ENCODE results near the gene DDB1.
A peak's percentile ranks its signal among the peaks of the same experiment; 100 is the strongest.

Gene DDB1

DNA sequence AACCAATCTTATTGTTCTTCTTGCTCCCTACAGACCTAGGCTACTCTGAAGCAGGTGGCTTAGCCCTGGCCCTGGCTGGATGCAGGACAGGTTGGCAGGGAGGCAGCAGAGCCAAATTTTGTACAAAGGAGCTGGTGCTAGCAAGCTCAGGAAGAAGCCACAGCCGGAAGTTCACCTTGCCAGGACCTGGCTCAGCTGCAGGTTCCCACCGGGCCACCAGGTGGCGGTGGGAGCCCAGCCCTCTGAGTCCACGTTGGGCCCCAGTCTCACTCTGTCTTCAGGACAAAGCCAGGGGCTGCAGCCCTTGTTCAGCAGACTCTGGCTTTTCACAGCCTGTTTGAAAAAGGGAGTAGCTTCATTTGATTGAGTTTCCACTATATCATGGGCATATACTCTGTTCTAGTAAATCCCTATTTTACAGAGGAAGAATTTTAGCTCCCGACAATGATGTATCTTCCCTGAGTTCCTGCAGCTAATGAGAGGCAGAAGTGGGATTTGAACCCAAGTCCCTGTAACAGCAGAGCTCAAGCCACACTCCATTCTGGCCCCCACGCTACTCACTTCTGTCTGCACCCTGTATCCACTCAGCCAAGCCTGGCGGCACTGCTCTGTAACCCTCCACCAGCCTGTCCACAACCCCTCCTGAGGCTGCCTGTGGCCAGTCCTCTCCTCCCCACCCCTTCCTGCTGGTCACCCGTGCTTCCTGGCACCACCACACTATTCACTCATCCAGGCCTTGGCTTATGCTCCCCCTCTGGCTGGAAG lies 3.4 kb upstream of the DDB1 start:
- DNase-seq (ENCODE audit: low read depth in 2 of 2): peak; percentile 70 to 72

DNA sequence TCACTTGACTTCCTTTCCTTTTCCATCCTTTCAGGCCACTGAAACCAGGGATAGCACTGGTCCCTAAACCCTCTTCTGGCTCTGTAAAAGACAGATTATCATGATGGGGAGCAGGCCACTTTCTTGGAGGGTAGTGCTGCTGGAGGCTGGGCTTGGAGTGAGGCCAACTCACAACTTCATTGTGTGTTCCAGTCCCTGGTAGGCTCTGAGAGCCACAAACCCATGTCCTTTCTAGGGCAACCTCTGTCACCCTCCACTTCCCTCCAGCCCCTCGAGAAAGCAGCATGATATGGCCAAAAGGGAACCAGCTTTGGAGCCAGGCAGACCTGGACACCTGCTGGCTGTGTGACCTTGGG lies 2.4 kb upstream of the DDB1 start:
- no peak for DNase-seq (ENCODE audit: low read depth in 2 of 2)

DNA sequence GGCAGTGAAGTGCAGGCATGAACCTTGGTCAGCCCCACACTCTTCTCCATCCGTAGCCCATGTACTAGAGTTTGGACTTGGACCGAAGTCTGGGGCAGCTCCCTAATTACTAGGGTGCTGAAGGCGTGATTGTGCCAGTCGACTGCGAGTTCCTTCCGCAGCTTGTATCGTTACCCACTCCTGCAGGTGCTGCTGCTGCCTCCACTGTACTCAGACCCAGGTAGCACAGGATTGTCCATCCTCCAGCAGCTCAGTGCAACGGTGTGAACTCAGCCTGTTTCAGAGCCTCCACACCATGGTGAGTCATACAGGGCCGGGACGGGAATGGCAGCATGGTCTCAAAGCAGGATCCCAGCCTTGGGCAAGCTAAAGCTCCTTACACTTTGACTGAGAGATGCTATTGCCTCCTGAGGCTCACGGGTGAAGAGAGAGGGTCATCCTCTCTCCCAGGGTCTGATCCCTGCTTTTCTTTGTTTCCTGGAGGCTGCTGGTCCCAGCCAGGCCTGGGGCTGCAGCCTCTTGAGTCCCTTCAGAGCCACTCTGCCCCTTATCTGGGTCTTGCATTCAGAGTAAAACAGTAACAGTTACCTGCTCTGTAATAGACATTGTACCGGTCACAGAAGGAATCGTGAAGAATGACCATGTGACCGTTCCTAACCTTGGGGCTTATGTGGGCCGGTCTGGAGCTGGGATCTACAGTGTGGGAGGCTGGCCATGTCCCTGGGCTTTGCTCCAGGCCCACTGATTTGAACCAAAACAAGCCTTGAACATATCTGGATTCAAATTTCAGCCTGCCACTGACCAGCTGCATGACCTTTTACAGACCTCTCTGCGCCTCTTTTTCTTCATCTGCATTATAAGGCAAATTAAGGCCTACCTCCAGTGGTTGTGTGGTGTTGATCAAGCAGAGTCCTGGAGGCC lies 1.8 kb upstream of the DDB1 start:
- DNase-seq (ENCODE audit: low read depth in 2 of 2): no peak

DNA sequence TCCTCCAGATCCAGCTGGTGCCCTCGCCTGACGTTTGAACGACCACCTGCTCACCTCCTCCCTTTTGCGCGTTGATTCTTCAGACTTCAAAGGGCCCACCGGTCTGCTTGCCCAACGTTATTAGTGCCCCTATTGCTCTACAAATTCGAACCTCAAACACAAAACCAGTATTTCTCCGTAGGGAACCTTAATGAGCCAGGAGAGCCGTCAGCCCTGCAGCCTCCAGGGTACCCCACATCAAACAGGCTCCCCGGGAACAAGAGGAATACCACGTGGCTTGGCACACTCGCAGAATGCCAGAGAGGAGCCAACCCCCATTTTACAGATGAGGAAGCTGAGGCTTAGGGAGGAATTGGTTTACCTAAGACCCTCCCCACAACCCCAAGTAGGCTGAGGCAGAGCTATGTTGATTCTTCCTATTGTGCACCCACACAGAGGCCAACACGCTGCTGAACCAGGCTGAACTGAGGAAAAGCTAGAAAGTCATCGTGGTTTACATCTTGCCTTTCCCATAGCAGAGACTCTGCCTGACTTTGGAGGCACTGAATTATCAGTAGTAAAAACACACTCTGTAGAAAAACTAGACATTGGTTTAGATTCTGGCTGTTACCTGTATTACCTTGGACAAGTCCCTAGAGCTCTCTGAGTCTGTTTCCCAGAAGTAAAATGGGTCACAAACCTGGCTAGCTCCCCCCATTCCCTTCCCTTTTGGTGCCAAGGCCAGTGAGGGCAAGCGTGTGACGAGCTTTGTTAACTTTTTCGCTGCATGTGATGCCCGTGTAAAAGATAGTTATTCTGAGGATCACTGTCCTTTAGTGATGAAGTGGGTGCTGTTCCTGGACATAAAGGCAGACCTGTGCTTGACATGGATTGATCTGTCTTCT lies 887 bp upstream of the DDB1 start:
- no peak for DNase-seq (ENCODE audit: low read depth in 2 of 2)

DNA sequence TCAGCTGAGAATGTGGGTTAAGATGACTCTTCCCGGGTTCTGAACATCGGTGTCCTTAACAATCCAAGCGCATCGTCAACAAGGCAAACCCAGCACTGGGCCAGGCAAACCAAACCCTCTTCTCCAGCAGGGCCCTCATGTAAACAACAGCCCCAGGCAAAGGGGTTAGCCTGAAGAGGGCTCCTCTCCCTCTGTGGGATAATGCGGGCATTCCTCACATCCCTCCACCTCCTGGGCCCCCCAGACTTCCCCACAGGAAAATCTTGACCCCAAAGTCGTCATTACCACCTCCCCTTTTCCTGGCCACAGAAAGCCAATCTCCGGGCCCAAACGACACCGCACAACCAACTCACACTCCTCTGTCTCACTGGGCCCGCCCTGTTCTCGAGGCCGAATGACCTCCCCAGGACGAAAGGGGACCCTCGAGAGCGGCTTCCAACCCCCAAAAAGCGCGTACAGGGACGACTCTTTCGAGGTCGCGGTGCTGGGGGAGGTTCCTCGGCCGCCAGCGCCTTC lies 566 bp downstream of the DDB1 start:
- DNase-seq (ENCODE audit: low read depth in 2 of 2): no peak

DNA sequence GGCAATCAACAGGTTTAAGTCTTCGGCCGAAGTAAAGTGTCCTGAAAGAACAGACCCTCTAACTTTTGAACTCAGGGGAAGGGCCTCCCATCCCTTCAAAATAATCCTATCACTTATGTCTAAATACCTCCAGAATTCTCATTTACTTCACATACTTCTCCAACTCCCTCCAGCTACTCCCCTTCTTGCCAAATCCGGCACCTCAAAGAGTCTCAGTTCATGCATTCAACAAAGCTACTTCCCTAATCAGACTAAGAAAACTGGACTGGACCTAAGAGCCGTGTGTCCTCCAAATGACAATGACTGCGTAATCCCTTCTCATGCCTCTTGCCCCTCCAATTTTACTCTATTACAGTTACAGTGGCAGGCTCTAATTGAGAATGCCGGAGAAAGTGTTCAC lies 1.3 kb downstream of the DDB1 start:
- no peak for DNase-seq (ENCODE audit: low read depth in 2 of 2)

DNA sequence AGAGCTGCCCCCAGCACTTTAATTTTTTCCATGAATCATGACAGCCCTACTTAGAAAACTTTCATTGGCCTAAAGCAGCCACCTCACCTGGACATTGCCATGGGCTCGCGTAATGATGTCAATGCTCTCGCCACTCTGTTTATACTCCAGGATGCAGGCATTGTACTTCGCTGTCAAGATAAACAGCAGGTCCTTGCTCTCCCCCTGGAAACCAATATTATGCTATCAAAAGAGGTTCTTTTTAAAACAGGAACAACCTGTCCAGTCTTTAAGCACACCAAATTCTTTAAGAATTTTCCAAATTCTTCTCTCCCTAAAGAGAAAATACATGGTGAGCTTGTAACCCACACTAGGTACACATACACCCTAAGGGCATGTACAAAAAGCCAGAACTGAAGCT lies 3.0 kb downstream of the DDB1 start:
- no peak for DNase-seq (ENCODE audit: low read depth in 2 of 2)

DNA sequence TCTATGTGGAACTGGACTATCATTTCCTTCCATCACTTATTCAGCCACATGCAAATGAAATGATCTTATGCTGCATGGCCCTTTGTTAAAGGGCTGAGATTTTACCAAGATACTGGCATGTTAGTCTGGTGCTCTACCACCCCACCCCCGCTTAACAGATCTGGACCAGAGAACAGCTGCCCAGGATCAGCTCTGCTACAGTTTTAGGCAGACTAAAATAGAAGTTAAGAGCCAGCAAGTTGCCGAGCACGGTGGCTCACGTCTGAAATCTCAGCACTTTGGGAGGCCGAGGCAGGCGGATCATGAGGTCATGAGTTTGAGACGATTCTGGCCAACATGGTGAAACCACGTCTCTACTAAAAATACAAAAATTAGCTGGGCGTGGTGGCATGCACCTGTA lies 4.6 kb downstream of the DDB1 start:
- no peak for DNase-seq (ENCODE audit: low read depth in 2 of 2)

DNA sequence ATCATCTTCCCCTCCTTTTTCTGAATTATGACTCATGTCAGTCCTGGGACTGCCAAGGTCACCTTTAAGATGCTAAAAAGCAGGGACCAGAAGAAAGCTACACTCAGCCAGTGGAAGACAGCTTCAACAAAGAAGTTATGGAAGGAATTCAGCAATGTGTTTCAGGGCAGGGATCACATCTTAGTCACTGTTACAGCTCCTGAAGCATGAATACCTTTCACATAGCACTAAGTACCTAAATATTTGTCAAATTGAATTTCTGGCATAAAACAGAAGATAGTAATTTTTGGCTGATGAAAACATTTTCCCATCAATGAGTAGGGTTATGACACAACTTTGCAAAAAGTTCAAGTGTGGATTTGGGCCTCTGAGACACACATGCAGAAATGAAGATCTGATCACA lies 5.2 kb downstream of the DDB1 start:
- no peak for DNase-seq (ENCODE audit: low read depth in 2 of 2)

DNA sequence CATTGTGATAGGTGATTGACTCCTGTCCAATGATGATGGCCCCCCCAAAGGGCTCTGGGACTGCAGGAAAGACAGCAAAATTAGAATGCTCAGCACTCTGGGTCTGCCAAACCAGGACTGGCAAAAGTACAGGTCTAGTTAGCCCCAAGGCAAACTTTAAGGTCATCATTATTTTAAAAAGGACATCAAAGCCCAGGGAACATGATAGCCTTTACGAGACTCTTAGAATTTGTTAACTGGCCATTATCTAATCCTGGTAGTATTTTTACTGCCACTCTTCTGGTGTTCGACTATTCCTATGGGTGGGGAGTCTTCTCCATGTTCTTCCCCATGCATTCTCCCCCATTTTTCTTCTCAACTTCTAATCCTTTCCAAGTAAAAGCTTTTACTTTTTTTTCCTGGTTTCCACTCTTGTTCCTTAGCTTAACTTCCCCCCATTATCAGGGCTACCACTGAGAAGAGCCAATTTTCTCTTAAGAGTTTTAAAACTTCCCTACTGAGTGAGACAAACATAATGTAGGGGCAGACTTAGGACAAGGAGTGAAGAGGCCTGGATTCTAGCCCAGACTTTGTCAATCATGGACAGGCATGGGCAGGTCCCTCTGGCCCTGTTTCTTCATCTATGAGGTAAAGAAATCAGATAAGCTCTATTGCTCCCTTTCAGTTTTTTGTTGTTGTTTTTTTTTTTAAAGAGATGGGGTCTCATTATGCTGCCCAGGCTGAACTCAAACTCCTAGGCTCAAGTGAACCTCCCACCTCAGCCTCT lies 7.1 kb downstream of the DDB1 start:
- DNase-seq (ENCODE audit: low read depth in 2 of 2): no peak

DNA sequence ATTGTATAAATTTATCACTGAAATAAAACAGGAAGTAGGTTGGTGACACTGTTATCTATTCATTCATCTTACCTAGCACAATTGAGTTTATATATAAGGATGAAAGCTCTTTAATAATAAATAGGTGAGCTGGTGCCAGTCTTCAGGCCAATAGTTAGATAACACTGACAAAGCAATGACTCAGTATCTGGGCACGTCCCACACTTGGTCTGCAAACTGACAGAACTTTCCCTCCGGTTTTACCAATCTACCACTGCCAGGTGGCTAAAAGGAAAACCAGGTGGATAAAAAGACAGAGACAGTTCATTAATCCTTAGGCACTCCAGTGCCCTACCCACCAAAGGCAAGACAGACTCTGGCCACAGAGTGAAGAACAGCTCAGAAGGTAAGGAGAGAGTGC lies 17.6 kb downstream of the DDB1 start:
- no peak for DNase-seq (ENCODE audit: low read depth in 2 of 2)

DNA sequence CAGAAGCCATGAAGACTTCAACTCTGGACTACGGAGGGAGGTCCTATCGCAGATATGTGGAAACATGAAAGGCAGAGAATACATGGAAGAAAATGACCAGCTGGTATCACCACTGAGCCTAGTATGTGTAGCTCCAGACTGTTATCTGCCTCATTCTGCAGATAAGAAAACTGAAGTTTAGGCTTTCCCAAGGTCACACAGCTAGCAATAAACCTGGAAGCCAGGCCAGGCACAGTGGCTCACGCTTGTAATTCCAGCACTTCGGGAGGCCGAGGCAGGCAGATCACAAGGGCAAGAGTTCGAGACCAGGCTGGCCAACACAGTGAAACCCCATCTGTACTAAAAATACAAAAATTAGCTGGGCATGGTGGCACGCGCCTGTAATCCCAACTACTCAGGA lies 22.2 kb downstream of the DDB1 start:
- DNase-seq (ENCODE audit: low read depth in 2 of 2): no peak

DNA sequence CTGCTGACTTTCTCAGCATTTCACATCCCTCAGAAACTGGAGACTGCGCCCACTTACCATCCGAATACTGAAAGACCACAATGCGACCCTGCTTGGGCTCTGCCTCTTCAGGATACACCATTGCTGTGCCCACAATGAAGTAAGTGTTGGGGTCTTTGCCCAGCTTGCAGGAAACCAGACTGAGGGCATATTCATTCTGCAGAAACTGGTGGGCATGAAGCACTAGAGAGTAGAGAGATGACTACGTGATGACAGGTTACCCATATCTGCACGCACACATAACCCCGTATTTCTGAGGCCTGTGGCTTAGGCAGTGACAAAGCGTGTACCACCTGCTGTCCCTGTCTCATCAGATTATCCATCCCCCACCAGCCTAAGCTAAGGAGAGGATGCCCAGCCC lies 23.2 kb downstream of the DDB1 start:
- peak; percentile 15 to 48 for DNase-seq (ENCODE audit: low read depth in 2 of 2)

DNA sequence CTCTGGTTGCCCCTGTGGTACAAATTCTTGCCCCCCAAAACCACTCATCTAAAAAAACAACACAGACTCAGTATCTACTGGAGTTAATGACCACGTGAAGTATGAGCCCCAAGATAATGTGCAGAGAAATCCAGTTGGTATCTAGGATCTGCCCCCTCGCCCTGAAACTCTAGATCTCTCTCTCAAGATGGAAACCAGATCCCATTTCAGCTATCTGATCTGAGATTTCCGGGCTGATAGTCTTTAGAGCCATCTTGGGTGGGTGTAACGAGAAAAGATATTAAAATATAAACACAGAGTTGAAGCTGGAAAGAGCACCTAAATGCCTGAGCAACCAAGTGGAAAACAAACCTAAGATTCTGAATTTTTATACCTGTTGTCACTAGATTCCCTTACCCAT lies 23.8 kb downstream of the DDB1 start:
- DNase-seq (ENCODE audit: low read depth in 2 of 2): no peak

DNA sequence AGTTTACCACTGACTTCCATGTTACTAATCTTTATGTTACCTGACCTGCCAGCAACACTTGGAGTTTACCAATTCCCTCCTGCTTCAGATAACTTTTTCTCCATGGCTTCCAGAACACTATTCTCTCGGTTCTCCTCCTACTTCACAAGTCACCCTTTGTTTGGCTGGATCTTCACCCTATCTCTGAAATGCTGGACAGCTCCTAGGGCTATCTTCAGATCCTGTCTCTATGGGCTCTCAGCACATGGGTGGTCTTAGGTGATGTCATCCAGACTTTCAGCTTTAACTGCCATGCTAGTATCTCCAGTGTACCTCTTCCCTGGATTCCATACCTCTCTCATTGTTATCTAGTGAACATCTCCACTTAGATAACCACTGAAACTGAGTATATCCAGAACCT lies 25.6 kb downstream of the DDB1 start:
- DNase-seq (ENCODE audit: low read depth in 2 of 2): no peak

DNA sequence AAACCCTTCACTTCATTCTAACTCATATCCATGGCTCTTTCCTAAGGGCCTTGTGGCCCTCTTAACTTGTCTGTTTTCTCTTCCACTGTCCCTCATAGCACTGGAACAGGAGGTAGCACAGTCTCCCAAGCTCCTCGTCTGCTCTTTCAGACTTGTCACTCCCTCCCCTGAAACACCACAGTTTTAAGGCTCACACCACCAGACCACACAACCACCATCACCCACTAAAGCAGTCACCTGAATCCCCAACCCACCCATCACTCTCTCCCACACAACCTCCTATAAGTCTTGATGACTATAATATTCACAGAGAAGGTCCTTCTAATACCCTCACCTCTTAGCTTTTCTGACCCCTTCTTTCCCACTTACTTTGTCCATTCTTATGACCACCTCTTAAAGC lies 26.7 kb downstream of the DDB1 start:
- DNase-seq (ENCODE audit: low read depth in 2 of 2): no peak

DNA sequence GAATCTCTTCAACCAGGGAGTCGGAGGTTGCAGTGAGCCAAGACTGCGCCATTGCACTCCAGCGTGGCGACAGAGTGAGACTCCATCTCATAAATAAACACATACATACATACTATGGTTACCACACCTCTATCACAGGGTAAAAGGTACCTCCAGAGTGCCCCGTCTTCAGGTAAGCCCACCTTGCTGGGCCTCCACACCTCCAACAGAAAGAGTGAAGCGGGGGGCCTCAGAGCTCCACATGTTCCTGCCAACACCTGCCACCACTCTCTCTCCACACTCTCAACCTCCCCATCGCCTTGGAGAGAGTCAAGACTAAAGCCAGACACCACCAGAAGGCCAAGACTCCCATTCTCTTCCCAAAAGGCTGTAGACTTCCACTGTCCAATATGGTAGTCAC lies 27.5 kb downstream of the DDB1 start:
- no peak for DNase-seq (ENCODE audit: low read depth in 2 of 2)

DNA sequence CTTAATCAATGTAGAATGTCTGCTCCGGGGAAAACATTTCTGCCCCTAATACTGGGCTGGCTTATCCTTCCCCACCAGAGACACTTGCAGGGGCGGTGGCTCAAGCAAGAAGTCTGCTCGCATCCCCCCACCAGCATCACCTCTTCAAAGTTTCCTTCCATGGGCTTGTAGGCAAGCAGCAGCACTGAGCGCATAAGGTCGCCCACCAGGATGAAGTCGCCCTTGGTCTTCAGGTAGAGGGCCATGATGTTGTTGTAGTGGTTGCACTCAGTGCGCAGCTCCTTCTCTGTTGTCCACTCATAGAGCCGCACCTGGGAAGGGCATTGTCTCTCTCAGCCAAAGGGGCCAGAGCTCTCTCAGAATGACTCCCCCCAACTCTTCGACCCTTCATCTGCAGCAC lies 29.2 kb downstream of the DDB1 start:
- no peak for DNase-seq (ENCODE audit: low read depth in 2 of 2)

DNA sequence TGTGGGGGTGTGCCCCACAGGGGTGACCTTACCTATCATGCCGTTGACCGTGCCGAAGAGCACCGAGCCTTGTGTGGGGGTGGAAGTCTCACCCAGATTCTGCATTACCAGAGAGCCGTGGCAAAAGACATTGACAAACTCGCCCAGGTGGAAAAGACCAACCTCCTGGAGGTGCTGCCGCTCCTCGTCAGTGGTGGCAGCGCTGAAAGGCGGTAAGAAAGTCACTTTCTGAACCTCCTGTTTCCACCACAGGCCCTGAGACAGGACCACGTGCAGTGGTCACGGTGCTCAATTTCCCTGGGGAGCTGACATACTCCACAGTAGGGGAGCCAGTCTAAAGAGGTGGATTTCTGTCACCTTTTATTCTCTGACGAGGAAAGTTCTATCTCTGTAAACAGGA lies 30.4 kb downstream of the DDB1 start:
- no peak for DNase-seq (ENCODE audit: low read depth in 2 of 2)

DNA sequence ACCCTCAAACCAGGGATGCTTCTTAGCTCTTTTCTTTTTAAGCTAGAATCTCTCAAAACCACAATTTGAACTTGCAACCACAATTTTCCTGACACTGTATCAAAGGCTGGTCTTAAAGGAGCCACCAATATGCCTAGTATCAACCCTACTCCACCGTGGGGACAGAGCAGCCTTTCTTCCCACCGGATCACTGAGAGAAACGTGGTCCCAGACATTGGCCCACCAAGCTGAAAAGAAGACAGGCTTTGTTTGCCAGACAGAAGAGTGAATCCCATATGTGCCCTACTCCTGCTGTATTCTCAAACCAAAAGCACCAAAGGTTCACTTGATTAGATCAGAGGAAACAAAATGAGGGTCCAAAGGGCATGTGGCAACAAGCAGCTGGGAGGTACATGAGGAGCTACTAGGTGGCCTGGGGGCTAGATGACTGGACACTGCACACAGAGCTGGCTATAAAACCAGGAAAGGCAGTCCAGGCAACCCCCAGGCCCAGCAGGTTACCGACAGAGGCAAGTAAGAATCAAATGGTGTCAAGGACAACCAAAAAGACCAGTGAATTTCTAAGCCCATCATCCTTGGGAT lies 34.2 kb downstream of the DDB1 start:
- no peak for DNase-seq (ENCODE audit: low read depth in 2 of 2)

DNA sequence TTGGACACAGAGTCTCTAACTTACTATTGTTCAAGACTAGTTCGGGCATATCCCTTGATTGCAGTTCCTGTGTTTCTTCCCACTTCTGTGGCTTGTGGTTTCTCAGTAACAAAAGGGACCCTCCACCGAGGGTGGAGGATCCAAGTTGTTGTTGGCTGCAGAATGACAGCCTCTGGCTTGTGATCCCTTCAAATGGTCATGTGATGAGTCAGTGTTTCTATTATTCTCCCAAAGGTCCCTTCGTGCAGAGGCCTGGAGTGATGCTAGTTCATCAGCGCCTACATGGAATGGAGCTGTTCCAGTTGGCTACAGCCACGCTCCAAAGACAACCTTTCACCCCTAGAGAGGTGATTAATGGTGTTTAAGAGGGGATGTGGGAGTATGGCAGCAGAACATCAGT lies 35.2 kb downstream of the DDB1 start:
- no peak for DNase-seq (ENCODE audit: low read depth in 2 of 2)

All from stimulated activated CD8-positive, alpha-beta memory T cell treated with anti-CD3 and anti-CD28 coated beads, Interleukin-15, amount 100 ng/mL, for 48 hours (primary cell).